HG02870 (cell line): ENCODE results near the gene FIGNL1.

ENCODE experiments used
- ATAC-seq: cut with Tn5 transposase; IDR thresholded peaks from one replicate; pipeline ENCODE4 v1.9.1; 2021; ENCODE audit warnings: mild to moderate bottlenecking, moderate library complexity; ENCODE audit not compliant: unreplicated experiment

Gene FIGNL1

GRCh38 chr7:50399206-50399605 lies 50.9 kb downstream of the FIGNL1 start:
- ATAC-seq = no peak

- ATAC-seq = no peak
Observed at GRCh38 chr7:50397971-50398324, 52.2 kb downstream of the FIGNL1 start.

DNA sequence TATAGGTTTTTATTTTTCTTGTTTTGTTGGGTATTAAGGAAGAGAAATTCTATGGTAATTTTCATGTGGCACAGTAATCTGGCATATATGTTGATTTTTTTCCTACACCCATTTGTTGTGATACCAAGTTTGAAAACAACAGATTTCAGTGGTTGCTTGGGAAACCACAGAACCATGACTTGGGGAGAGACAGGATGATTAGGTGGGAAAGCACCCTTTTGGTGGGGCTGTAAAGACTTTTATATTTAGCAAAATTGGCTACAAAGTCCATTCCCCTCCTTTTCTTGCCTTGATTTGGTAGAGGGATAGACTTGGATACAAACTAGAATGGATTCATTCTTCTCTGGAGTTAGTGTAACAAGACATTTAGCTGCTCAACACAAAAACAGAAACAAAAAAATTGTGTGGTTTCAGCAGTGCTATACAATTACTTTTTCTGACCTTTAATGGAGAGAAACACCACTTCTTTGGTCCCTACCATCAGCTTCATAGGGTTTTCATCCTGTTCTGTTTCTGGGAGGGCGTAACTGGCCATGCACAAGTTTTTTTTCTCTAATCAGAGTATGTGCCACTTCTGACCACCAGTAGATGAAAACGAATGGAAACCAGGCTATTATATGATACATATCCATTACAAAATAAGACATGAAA lies 52.7 kb downstream of the FIGNL1 start:
- ATAC-seq = peak; percentile 70

GRCh38 chr7:50396856-50397255 lies 53.3 kb downstream of the FIGNL1 start:
- peak; percentile 24 for ATAC-seq

- ATAC-seq = no peak
Observed at GRCh38 chr7:50394315-50394714, 55.8 kb downstream of the FIGNL1 start.
